GM12873 (cell line): ENCODE results near the gene RAPGEF5.

Experiments used
- CTCF ChIP-seq: IDR thresholded peaks from 2 replicates; pipeline ENCODE4 v1.5.1; 2012; ENCODE audit warnings: low read depth, mild to moderate bottlenecking, moderate library complexity, low read length, control low read depth; ENCODE audit not compliant: insufficient read depth; ENCODE audit errors: missing control alignments

RAPGEF5 gene

GRCh38 chr7:22338411-22338810, 18.5 kb downstream of the RAPGEF5 start:
- TF ChIP-seq CTCF: no peak

GRCh38 chr7:22333680-22334141, 23.2 kb downstream of the RAPGEF5 start:
- TF ChIP-seq CTCF: no peak

GRCh38 chr7:22332461-22332870, 24.5 kb downstream of the RAPGEF5 start:
- TF ChIP-seq CTCF: no peak

- TF ChIP-seq CTCF: no peak
These were observed 25.2 kb downstream of the RAPGEF5 start for GRCh38 chr7:22331704-22332103.

- TF ChIP-seq CTCF: no peak
These were observed 26.1 kb downstream of the RAPGEF5 start for GRCh38 chr7:22330903-22331302.

- no peak for TF ChIP-seq CTCF
These were observed 27.0 kb downstream of the RAPGEF5 start for GRCh38 chr7:22329816-22330524.

GRCh38 chr7:22326181-22326580, 30.8 kb downstream of the RAPGEF5 start:
- no peak for TF ChIP-seq CTCF

GRCh38 chr7:22325671-22326070, 31.3 kb downstream of the RAPGEF5 start:
- no peak for TF ChIP-seq CTCF
